Dendritic cell treated with granulocyte-macrophage colony-stimulating factor and Interleukin-4, amounts not matched to agents 40 ng/mL and 50 ng/mL, for 4 days (primary cell): Measurements from ENCODE around the gene PDE11A.

Experiments used
- H3K27ac Mint-ChIP-seq: one replicate; pipeline ENCODE4 v1.8.0; 2022; ENCODE audit warnings: mild to moderate bottlenecking, mixed read lengths
- H3K27me3 Mint-ChIP-seq: one replicate; pipeline ENCODE4 v1.8.0; 2022; ENCODE audit warnings: mild to moderate bottlenecking, mixed read lengths
- H3K36me3 Mint-ChIP-seq: one replicate; pipeline ENCODE4 v1.8.0; 2022; ENCODE audit warnings: low read depth, mixed read lengths
- H3K4me1 Mint-ChIP-seq: one replicate; pipeline ENCODE4 v1.8.0; 2022; ENCODE audit warnings: low read depth, mixed read lengths
- H3K4me3 Mint-ChIP-seq: one replicate; pipeline ENCODE4 v1.8.0; 2022; ENCODE audit warnings: mild to moderate bottlenecking, moderate library complexity, mixed read lengths
- H3K9me3 Mint-ChIP-seq: one replicate; pipeline ENCODE4 v1.8.0; 2022; ENCODE audit warnings: mixed read lengths
- intact Hi-C: fragments of 100-400 bp; cut with micrococcal nuclease; formaldehyde crosslinking; loops from one replicate; pipeline ENCODE4 v1.15.0; 2022

The PDE11A gene

GRCh38 chr2:177618255-177619253, 454.0 kb downstream of the PDE11A start:
- peak overlapping the region; percentile 92 for H3K4me3 Mint-ChIP-seq
- peaks cover 3% of the 10 kb centered on the region for H3K27me3 Mint-ChIP-seq
- H3K9me3 Mint-ChIP-seq: no peaks in the 10 kb centered on the region
- peak overlapping the region; percentile 99 for H3K27ac Mint-ChIP-seq
- peaks cover 7% of the 10 kb centered on the region for H3K36me3 Mint-ChIP-seq
- no peaks in the 10 kb centered on the region for H3K4me1 Mint-ChIP-seq
- intact Hi-C loops: loop anchor here (1.0 kb wide), 1 partner anchor 65 kb away; no protein-coding TSS in a partner anchor

- no peaks in the 10 kb centered on the region for H3K4me1 Mint-ChIP-seq
- peak overlapping the region; percentile 92 for H3K4me3 Mint-ChIP-seq
- H3K36me3 Mint-ChIP-seq: peaks cover 7% of the 10 kb centered on the region
- no peaks in the 10 kb centered on the region for H3K9me3 Mint-ChIP-seq
- H3K27me3 Mint-ChIP-seq: peaks cover 3% of the 10 kb centered on the region
- intact Hi-C loops: loop anchor here (1.0 kb wide), 1 partner anchor 65 kb away; no protein-coding TSS in a partner anchor
- peak overlapping the region; percentile 99 for H3K27ac Mint-ChIP-seq
Measured at GRCh38 chr2:177617849-177618248, 454.7 kb downstream of the PDE11A start.

DNA sequence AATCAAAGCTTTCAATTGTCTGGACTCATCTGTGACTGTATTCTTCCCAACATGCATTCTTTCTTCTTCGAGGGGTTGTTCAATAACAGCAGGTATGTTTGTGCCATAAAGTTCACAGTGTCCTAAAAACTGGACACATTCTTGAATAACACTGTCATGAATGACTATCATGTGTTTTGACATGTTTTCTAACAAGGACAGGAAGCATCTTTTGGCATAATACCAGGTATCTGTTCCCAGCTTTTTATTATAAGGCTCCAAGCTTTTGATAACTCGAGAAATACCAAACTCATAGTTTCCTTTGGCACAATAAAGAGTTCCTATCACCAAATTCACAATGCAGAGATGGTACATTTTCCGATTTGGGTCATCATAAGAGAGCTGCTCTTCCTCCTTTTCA, 455.8 kb downstream of the PDE11A start:
- Mint-ChIP-seq H3K27me3 (peaks cover 3% of the 10 kb centered on the region), H3K9me3 (no peaks in the 10 kb centered on the region), H3K4me1 (no peaks in the 10 kb centered on the region), H3K36me3 (peaks cover 7% of the 10 kb centered on the region), H3K27ac (no peak overlapping the region), H3K4me3 (no peak overlapping the region)
- intact Hi-C loops: no loop called here

GRCh38 chr2:177616066-177616465, 456.5 kb downstream of the PDE11A start:
- no peak overlapping the region for H3K4me3 Mint-ChIP-seq
- peaks cover 7% of the 10 kb centered on the region for H3K36me3 Mint-ChIP-seq
- intact Hi-C loops: no loop called here
- H3K4me1 Mint-ChIP-seq: no peaks in the 10 kb centered on the region
- H3K9me3 Mint-ChIP-seq: no peaks in the 10 kb centered on the region
- H3K27me3 Mint-ChIP-seq: peaks cover 1% of the 10 kb centered on the region
- H3K27ac Mint-ChIP-seq: no peak overlapping the region

DNA sequence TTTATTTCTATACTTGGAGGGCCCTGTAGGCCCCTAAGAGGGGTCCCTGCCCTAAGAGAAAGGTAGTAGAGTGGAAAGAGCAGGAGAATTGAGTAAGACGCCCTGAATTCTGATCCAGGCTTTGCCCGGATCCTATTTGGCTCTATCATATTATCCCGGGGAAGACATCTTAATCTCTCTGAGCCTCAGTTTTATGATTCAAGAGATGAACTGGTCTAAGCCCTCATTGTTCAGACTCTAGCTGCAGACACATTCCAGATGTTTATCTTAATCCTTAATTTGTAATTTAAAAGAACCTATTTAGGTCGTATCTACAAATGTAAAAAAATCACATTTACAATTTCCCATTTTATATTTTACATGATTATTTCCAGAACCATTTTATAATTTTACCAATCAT, 459.9 kb downstream of the PDE11A start:
- no peaks in the 10 kb centered on the region for H3K9me3 Mint-ChIP-seq
- H3K4me1 Mint-ChIP-seq: no peaks in the 10 kb centered on the region
- H3K27me3 Mint-ChIP-seq: peaks cover 1% of the 10 kb centered on the region
- H3K36me3 Mint-ChIP-seq: no peaks in the 10 kb centered on the region
- no peak overlapping the region for H3K4me3 Mint-ChIP-seq
- H3K27ac Mint-ChIP-seq: no peak overlapping the region
- intact Hi-C loops: no loop called here

GRCh38 chr2:177611310-177611886, 461.2 kb downstream of the PDE11A start:
- intact Hi-C loops: no loop called here
- H3K36me3 Mint-ChIP-seq: no peaks in the 10 kb centered on the region
- H3K27me3 Mint-ChIP-seq: no peaks in the 10 kb centered on the region
- H3K4me3 Mint-ChIP-seq: no peak overlapping the region
- H3K9me3 Mint-ChIP-seq: no peaks in the 10 kb centered on the region
- no peak overlapping the region for H3K27ac Mint-ChIP-seq
- H3K4me1 Mint-ChIP-seq: no peaks in the 10 kb centered on the region

- no peaks in the 10 kb centered on the region for H3K36me3 Mint-ChIP-seq
- H3K4me1 Mint-ChIP-seq: no peaks in the 10 kb centered on the region
- H3K9me3 Mint-ChIP-seq: no peaks in the 10 kb centered on the region
- H3K27me3 Mint-ChIP-seq: no peaks in the 10 kb centered on the region
- intact Hi-C loops: no loop called here
- no peak overlapping the region for H3K4me3 Mint-ChIP-seq
- no peak overlapping the region for H3K27ac Mint-ChIP-seq
Measured at GRCh38 chr2:177610813-177611212, 461.8 kb downstream of the PDE11A start.

- H3K9me3 Mint-ChIP-seq: no peaks in the 10 kb centered on the region
- intact Hi-C loops: no loop called here
- no peak overlapping the region for H3K27ac Mint-ChIP-seq
- H3K4me1 Mint-ChIP-seq: no peaks in the 10 kb centered on the region
- no peak overlapping the region for H3K4me3 Mint-ChIP-seq
- H3K36me3 Mint-ChIP-seq: no peaks in the 10 kb centered on the region
- H3K27me3 Mint-ChIP-seq: no peaks in the 10 kb centered on the region
Measured at GRCh38 chr2:177606636-177607035, 465.9 kb downstream of the PDE11A start.

- intact Hi-C loops: loop anchor here (1.0 kb wide), 1 partner anchor 269 kb away; no protein-coding TSS in a partner anchor
- no peaks in the 10 kb centered on the region for H3K27me3 Mint-ChIP-seq
- no peak overlapping the region for H3K27ac Mint-ChIP-seq
- H3K36me3 Mint-ChIP-seq: no peaks in the 10 kb centered on the region
- no peak overlapping the region for H3K4me3 Mint-ChIP-seq
- no peaks in the 10 kb centered on the region for H3K9me3 Mint-ChIP-seq
- H3K4me1 Mint-ChIP-seq: no peaks in the 10 kb centered on the region
Measured at GRCh38 chr2:177604271-177605065, 468.1 kb downstream of the PDE11A start.

DNA sequence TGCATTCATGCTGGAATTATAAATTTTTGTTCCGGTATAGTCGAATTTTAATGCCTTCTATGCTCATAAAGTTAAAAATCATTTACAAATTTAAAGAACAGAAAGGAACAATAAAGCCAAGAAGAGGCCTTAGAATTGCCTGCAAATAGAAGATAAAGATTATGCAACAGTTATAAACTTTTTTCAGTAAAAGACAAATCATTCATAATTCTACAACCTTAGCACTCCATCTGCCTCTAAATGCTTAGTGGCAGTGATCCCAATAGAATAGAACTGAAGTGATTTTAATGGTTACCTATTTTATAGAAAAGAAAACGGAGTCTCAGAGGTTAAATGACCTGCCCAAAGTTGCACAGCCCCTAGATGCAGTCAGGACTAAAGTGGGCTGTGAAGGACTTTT, 468.8 kb downstream of the PDE11A start:
- H3K9me3 Mint-ChIP-seq: no peaks in the 10 kb centered on the region
- H3K4me1 Mint-ChIP-seq: no peaks in the 10 kb centered on the region
- no peak overlapping the region for H3K4me3 Mint-ChIP-seq
- H3K27me3 Mint-ChIP-seq: no peaks in the 10 kb centered on the region
- no peaks in the 10 kb centered on the region for H3K36me3 Mint-ChIP-seq
- intact Hi-C loops: loop anchor here (1.0 kb wide), 1 partner anchor 268 kb away; no protein-coding TSS in a partner anchor
- H3K27ac Mint-ChIP-seq: no peak overlapping the region

GRCh38 chr2:177603181-177603580, 469.4 kb downstream of the PDE11A start:
- H3K36me3 Mint-ChIP-seq: no peaks in the 10 kb centered on the region
- no peaks in the 10 kb centered on the region for H3K9me3 Mint-ChIP-seq
- no peak overlapping the region for H3K27ac Mint-ChIP-seq
- no peak overlapping the region for H3K4me3 Mint-ChIP-seq
- intact Hi-C loops: no loop called here
- no peaks in the 10 kb centered on the region for H3K4me1 Mint-ChIP-seq
- H3K27me3 Mint-ChIP-seq: no peaks in the 10 kb centered on the region

- Mint-ChIP-seq H3K4me3 (no peak overlapping the region), H3K9me3 (no peaks in the 10 kb centered on the region), H3K27me3 (no peaks in the 10 kb centered on the region), H3K36me3 (no peaks in the 10 kb centered on the region), H3K4me1 (no peaks in the 10 kb centered on the region), H3K27ac (no peak overlapping the region)
- intact Hi-C loops: no loop called here
Measured at GRCh38 chr2:177602611-177603164, 469.9 kb downstream of the PDE11A start.

DNA sequence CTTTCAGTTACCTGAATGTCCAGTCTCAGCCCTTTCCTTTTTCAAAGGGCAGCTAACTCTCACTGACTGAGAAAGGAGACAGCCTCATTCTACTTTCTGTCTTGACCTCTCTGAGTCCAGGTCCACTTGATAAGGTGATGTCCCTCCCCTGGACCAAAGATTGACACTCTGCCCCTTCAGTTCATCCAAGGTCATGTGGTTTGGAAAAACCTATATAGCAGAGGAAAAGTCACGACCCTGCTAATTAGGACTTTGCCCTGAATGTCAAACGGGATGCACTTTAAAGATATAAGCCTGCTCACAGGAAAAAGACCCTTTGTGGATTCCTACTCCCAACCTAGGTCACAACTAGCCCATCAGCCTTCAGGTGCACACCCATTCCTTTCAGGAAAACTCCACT, 471.7 kb downstream of the PDE11A start:
- intact Hi-C loops: no loop called here
- no peaks in the 10 kb centered on the region for H3K4me1 Mint-ChIP-seq
- no peak overlapping the region for H3K27ac Mint-ChIP-seq
- no peak overlapping the region for H3K4me3 Mint-ChIP-seq
- H3K36me3 Mint-ChIP-seq: no peaks in the 10 kb centered on the region
- H3K27me3 Mint-ChIP-seq: no peaks in the 10 kb centered on the region
- H3K9me3 Mint-ChIP-seq: no peaks in the 10 kb centered on the region
